OCI-LY1 (cell line): ENCODE measurements around the gene IER3.
"Not testable (repeated sequence)": the region's sequence is repeated elsewhere in the genome, so short reads cannot be mapped to it uniquely, and the experiment has no call there.

Source experiments
- H2AFZ ChIP-seq: fragments of 200-600 bp; sonication (generic), shearing (Covaris generic); 2 replicates; pipeline ENCODE4 v1.6.0; 2014; ENCODE audit warnings: antibody characterized with exemption, mild to moderate bottlenecking, low read length
- H3F3A ChIP-seq: fragments of 200-600 bp; sonication (generic), shearing (Covaris generic); 2 replicates; pipeline ENCODE4 v1.6.0; 2014; ENCODE audit warnings: mild to moderate bottlenecking, antibody characterized with exemption, low read length, moderate library complexity; ENCODE audit not compliant: insufficient read depth
- H3K27ac ChIP-seq: fragments of 200-600 bp; sonication (generic); 2 replicates; pipeline ENCODE4 v1.5.1; 2014; ENCODE audit warnings: low read length, mixed run types, mild to moderate bottlenecking, low read depth; ENCODE audit not compliant: poor library complexity, severe bottlenecking
- H3K27me3 ChIP-seq: fragments of 200-600 bp; sonication (generic); 2 replicates; pipeline ENCODE4 v1.6.0; 2014; ENCODE audit warnings: antibody characterized with exemption, mild to moderate bottlenecking, low read length, moderate library complexity; ENCODE audit not compliant: insufficient read depth
- H3K36me3 ChIP-seq: fragments of 200-600 bp; sonication (generic); 2 replicates; pipeline ENCODE4 v1.6.1; 2014; ENCODE audit warnings: mild to moderate bottlenecking, antibody characterized with exemption, low read length, moderate library complexity, mixed read lengths; ENCODE audit not compliant: insufficient read depth
- H3K4me1 ChIP-seq: fragments of 200-600 bp; sonication (generic); 2 replicates; pipeline ENCODE4 v1.5.1; 2014; ENCODE audit warnings: mild to moderate bottlenecking, low read length, moderate library complexity; ENCODE audit not compliant: insufficient read depth, severe bottlenecking
- H3K4me2 ChIP-seq: fragments of 200-600 bp; sonication (generic), shearing (Covaris generic); 2 replicates; pipeline ENCODE4 v1.6.1; 2014; ENCODE audit warnings: low read length
- H3K4me3 ChIP-seq: fragments of 200-600 bp; sonication (generic); 2 replicates; pipeline ENCODE4 v1.5.1; 2014; ENCODE audit warnings: low read length, low read depth, mild to moderate bottlenecking, mixed read lengths; ENCODE audit not compliant: poor library complexity, severe bottlenecking
- H3K79me2 ChIP-seq: fragments of 200-600 bp; shearing (Covaris generic); 2 replicates; pipeline ENCODE4 v1.6.1; 2016; ENCODE audit warnings: mixed run types, low read length, mixed read lengths; ENCODE audit not compliant: insufficient read depth
- H3K9ac ChIP-seq: fragments of 200-600 bp; sonication (generic), shearing (Covaris generic); 2 replicates; pipeline ENCODE4 v1.6.1; 2014; ENCODE audit warnings: mild to moderate bottlenecking, low read length, mixed read lengths
- H3K9me2 ChIP-seq: fragments of 200-600 bp; sonication (generic), shearing (Covaris generic); 2 replicates; pipeline ENCODE4 v1.6.1; 2014; ENCODE audit warnings: low read depth, mild to moderate bottlenecking, low read length, mixed read lengths
- H3K9me3 ChIP-seq: fragments of 200-600 bp; shearing (Covaris generic); 2 replicates; pipeline ENCODE4 v1.6.1; 2014; ENCODE audit warnings: low read length, mixed read lengths
- H4K20me1 ChIP-seq: fragments of 200-600 bp; sonication (generic), shearing (Covaris generic); 2 replicates; pipeline ENCODE4 v1.6.0; 2016; ENCODE audit warnings: mild to moderate bottlenecking, low read length; ENCODE audit not compliant: insufficient read depth
- CTCF ChIP-seq: fragments of 200-600 bp; sonication (generic), shearing (Covaris generic); IDR thresholded peaks from 2 replicates; pipeline ENCODE4 v1.5.1; 2017; ENCODE audit warnings: mild to moderate bottlenecking, antibody characterized with exemption, low read length, moderate library complexity, mixed read lengths
- EZH2 ChIP-seq: fragments of 200-600 bp; sonication (generic), shearing (Covaris generic); IDR thresholded peaks from 2 replicates; pipeline ENCODE4 v1.8.0; 2017; ENCODE audit warnings: borderline replicate concordance, mixed run types, mild to moderate bottlenecking, antibody characterized with exemption, low read length, moderate library complexity, mixed read lengths

IER3 gene

GRCh38 chr6:30760549-30760948 lies 16.2 kb upstream of the IER3 start:
- Histone ChIP-seq H3K4me2 (no peak overlapping the region), H3K27ac (no peak overlapping the region), H3K9ac (no peak overlapping the region), H4K20me1 (no peaks in the 10 kb centered on the region), H2AFZ (no peak overlapping the region), H3F3A (no peaks in the 10 kb centered on the region), H3K36me3 (no peaks in the 10 kb centered on the region), H3K27me3 (no peaks in the 10 kb centered on the region; the same call in 1 of the 2 replicates), H3K9me3 (no peaks in the 10 kb centered on the region), H3K79me2 (no peaks in the 10 kb centered on the region), H3K9me2 (no peaks in the 10 kb centered on the region), H3K4me3 (no peak overlapping the region), H3K4me1 (no peaks in the 10 kb centered on the region)
- TF ChIP-seq CTCF: no peak
- no peak for TF ChIP-seq EZH2

- Histone ChIP-seq H4K20me1 (no peaks in the 10 kb centered on the region), H3K9me2 (no peaks in the 10 kb centered on the region), H3K27me3 (no peaks in the 10 kb centered on the region; the same call in 1 of the 2 replicates), H3K9ac (no peak overlapping the region), H3K36me3 (no peaks in the 10 kb centered on the region), H3K4me1 (no peaks in the 10 kb centered on the region), H3K9me3 (no peaks in the 10 kb centered on the region), H3K4me2 (no peak overlapping the region), H3K4me3 (no peak overlapping the region), H3F3A (no peaks in the 10 kb centered on the region), H3K79me2 (no peaks in the 10 kb centered on the region), H2AFZ (no peak overlapping the region), H3K27ac (no peak overlapping the region)
- TF ChIP-seq CTCF: no peak
- no peak for TF ChIP-seq EZH2
Measured at GRCh38 chr6:30759575-30760239, 15.4 kb upstream of the IER3 start.

- H3F3A ChIP-seq: no peaks in the 10 kb centered on the region
- H3K4me1 ChIP-seq: no peaks in the 10 kb centered on the region
- H3K4me3 ChIP-seq: no peak overlapping the region
- H3K4me2 ChIP-seq: no peak overlapping the region
- H3K9ac ChIP-seq: no peak overlapping the region
- H2AFZ ChIP-seq: no peak overlapping the region
- H3K79me2 ChIP-seq: no peaks in the 10 kb centered on the region
- no peaks in the 10 kb centered on the region for H3K9me3 ChIP-seq
- H3K27ac ChIP-seq: no peak overlapping the region
- no peaks in the 10 kb centered on the region for H3K9me2 ChIP-seq
- H3K27me3 ChIP-seq: no peaks in the 10 kb centered on the region; the same call in 1 of the 2 replicates
- TF ChIP-seq EZH2: no peak
- no peak for TF ChIP-seq CTCF
- no peaks in the 10 kb centered on the region for H4K20me1 ChIP-seq
- no peaks in the 10 kb centered on the region for H3K36me3 ChIP-seq
Measured at GRCh38 chr6:30757261-30757904, 13.0 kb upstream of the IER3 start.

GRCh38 chr6:30756405-30757003 lies 12.2 kb upstream of the IER3 start:
- H3K4me1 ChIP-seq, H3K36me3 ChIP-seq, H3K9ac ChIP-seq, H3K9me2 ChIP-seq, H3K79me2 ChIP-seq, H4K20me1 ChIP-seq, H3K4me3 ChIP-seq, H3F3A ChIP-seq, H3K9me3 ChIP-seq, H2AFZ ChIP-seq, H3K27me3 ChIP-seq, H3K27ac ChIP-seq, H3K4me2 ChIP-seq: not testable (repeated sequence)
